K562 (cell line): ENCODE measurements around the gene HSPA1B. TPM values are rescaled to one million over a fixed set of nuclear protein-coding genes. Genes with fewer than 3 reads are reported as not detected.

Experiments
- ELF1 ChIP-seq: fragments of 200-800 bp; sonication (Bioruptor generic); IDR thresholded peaks from 2 replicates; pipeline ENCODE4 v1.6.1; 2016; ENCODE audit warnings: missing genetic modification characterization, missing compliant biosample characterization
- ELK1 ChIP-seq: sonication (generic); formaldehyde crosslinking; IDR thresholded peaks from 2 replicates; pipeline ENCODE4 v1.8.1; 2022; ENCODE audit warnings: missing genetic modification reagents
- GABPA ChIP-seq: fragments of 200-800 bp; sonication (Bioruptor generic); conservative IDR thresholded peaks from 2 replicates; pipeline ENCODE4 v1.6.1; 2016; ENCODE audit warnings: low read depth, missing genetic modification characterization, missing compliant biosample characterization
- GATAD2A ChIP-seq: fragments of 450-650 bp; IDR thresholded peaks from 2 replicates; pipeline ENCODE4 v1.6.1; 2017
- HMG20A ChIP-seq: fragments of 450-650 bp; formaldehyde crosslinking; conservative IDR thresholded peaks from 2 replicates; pipeline ENCODE4 v1.4.0; 2020; ENCODE audit warnings: mild to moderate bottlenecking, mixed read lengths
- HNRNPK ChIP-seq: fragments of 200-400 bp; formaldehyde crosslinking; IDR thresholded peaks from one replicate; pipeline ENCODE4 v1.6.1; 2018; ENCODE audit warnings: mild to moderate bottlenecking, low read depth, low read length; ENCODE audit not compliant: poor library complexity, severe bottlenecking
- IFI16 ChIP-seq: fragments of 250-450 bp; sonication (Bioruptor Pico); IDR thresholded peaks from 2 replicates; pipeline ENCODE4 v2.1.2; 2022; ENCODE audit warnings: mild to moderate bottlenecking, inconsistent platforms
- ILK ChIP-seq: fragments of 450-650 bp; IDR thresholded peaks from 2 replicates; pipeline ENCODE4 v1.6.1; 2016; ENCODE audit warnings: missing genetic modification characterization, low read depth, mild to moderate bottlenecking, missing compliant biosample characterization, moderate library complexity, borderline replicate concordance
- IRF2 ChIP-seq: sonication (generic); formaldehyde crosslinking; IDR thresholded peaks from 2 replicates; pipeline ENCODE4 v1.8.1; 2022; ENCODE audit warnings: mild to moderate bottlenecking, missing genetic modification reagents
- MLLT1 ChIP-seq, 2 experiments: fragments of 450-650 bp; IDR thresholded peaks; 2 replicates each; pipeline ENCODE4 v1.6.1; 2016
- PCBP1 ChIP-seq: fragments of 200-400 bp; formaldehyde crosslinking; IDR thresholded peaks from 2 replicates; pipeline ENCODE4 v1.6.1; 2018; ENCODE audit warnings: mild to moderate bottlenecking, low read depth, low read length; ENCODE audit not compliant: poor library complexity, severe bottlenecking
- PHB ChIP-seq: fragments of 250-450 bp; sonication (Bioruptor Pico); IDR thresholded peaks from 2 replicates; pipeline ENCODE4 v1.5.0; 2021
- POLR2H ChIP-seq: IDR thresholded peaks from 2 replicates; pipeline ENCODE4 v1.6.1; 2016; ENCODE audit warnings: missing genetic modification characterization, low read depth, mild to moderate bottlenecking, control low read depth, missing compliant biosample characterization, moderate library complexity
- SRSF3 ChIP-seq: fragments of 200-400 bp; formaldehyde crosslinking; IDR thresholded peaks from 2 replicates; pipeline ENCODE4 v1.6.1; 2016; ENCODE audit warnings: mild to moderate bottlenecking, low read length, moderate library complexity; ENCODE audit not compliant: insufficient read depth
- SRSF9 ChIP-seq: fragments of 200-400 bp; formaldehyde crosslinking; IDR thresholded peaks from 2 replicates; pipeline ENCODE4 v1.6.1; 2017; ENCODE audit warnings: low read depth, low read length, borderline replicate concordance
- TAF9B ChIP-seq: fragments of 450-650 bp; IDR thresholded peaks from 2 replicates; pipeline ENCODE4 v1.6.1; 2018; ENCODE audit warnings: mild to moderate bottlenecking; ENCODE audit not compliant: partially characterized antibody
- TAL1 ChIP-seq: fragments of 450-650 bp; IDR thresholded peaks from 2 replicates; pipeline ENCODE4 v1.6.1; 2016; ENCODE audit warnings: mild to moderate bottlenecking
- ZC3H4 ChIP-seq: sonication (generic); formaldehyde crosslinking; IDR thresholded peaks from 2 replicates; pipeline ENCODE4 v1.9.0; 2021; ENCODE audit warnings: missing genetic modification reagents, borderline replicate concordance
- ZFPM2 ChIP-seq: fragments of 250-450 bp; sonication (Bioruptor Pico); IDR thresholded peaks from 2 replicates; pipeline ENCODE4 v1.5.1; 2022; ENCODE audit warnings: mild to moderate bottlenecking
- ZNF175 ChIP-seq: fragments of 200-800 bp; sonication (Bioruptor generic); IDR thresholded peaks from 2 replicates; pipeline ENCODE4 v1.6.1; 2016; ENCODE audit warnings: low read depth, mild to moderate bottlenecking, missing genetic modification characterization, missing compliant biosample characterization
- ZNF354B ChIP-seq: fragments of 250-450 bp; sonication (Bioruptor Pico); IDR thresholded peaks from 2 replicates; pipeline ENCODE4 v1.4.0; 2020
- ZNF586 ChIP-seq: fragments of 450-650 bp; formaldehyde crosslinking; conservative IDR thresholded peaks from 2 replicates; pipeline ENCODE4 v1.4.0; 2020; ENCODE audit warnings: mild to moderate bottlenecking, moderate library complexity
- polyA plus RNA-seq, 8 experiments: library from polyadenylated mRNA; depleted of rRNA in 4 of 8; stranded (reverse) in 5 of 8; unstranded in 3 of 8; fragments of >200 nt; fragmentation: Nextera tagmentation in 2 of 8; fragmentation: Illumina TruSeq in 1 of 8; extraction: Ambion mirVana in 2 of 8; extraction: Trizol in 1 of 8; gene quantifications; 2 replicates each; pipeline versions ENCODE4 v1.2.1 to v1.2.3, GENCODE V29; 2011 to 2014; ENCODE audit warnings: inconsistent platforms in 1 of 8, missing spikeins in 1 of 8
- total RNA-seq, 7 experiments: library from RNA; depleted of rRNA in 6 of 7; stranded (reverse); fragments of >200 nt in 6 of 7; fragmentation: Illumina TruSeq in 2 of 7; extraction: Trizol in 2 of 7; gene quantifications; 2 replicates each; pipeline versions ENCODE4 v1.2.1 to v1.2.3, GENCODE V29; 2011 to 2021; ENCODE audit warnings: low replicate concordance in 1 of 7
- TF ChIP-seq, protein P1 (sequence below): fragments of 450-650 bp; formaldehyde crosslinking; IDR thresholded peaks from 2 replicates; pipeline ENCODE4 v1.4.0; 2022; ENCODE audit warnings: missing genetic modification characterization
- TF ChIP-seq, protein P2 (sequence below), 3 experiments: IDR thresholded peaks in 2 of 3; conservative IDR thresholded peaks in 1 of 3; 2 replicates each; pipeline ENCODE4 v1.5.1; 2011 to 2012; ENCODE audit warnings: low read length in 3 of 3, mild to moderate bottlenecking in 3 of 3, control low read depth in 2 of 3, improper control_type of control experiment in 1 of 3, inconsistent platforms in 1 of 3, low read depth in 1 of 3, mixed read lengths in 1 of 3, moderate library complexity in 1 of 3; ENCODE audit not compliant: insufficient read depth in 2 of 3

The HSPA1B gene
- total and polyA plus RNA-seq, 9 of the 15 experiments (the other 6 are each of a cell fraction or from before 2014, with no cell fraction given): 0.27 to 227 (median 51.2) TPM

DNA sequence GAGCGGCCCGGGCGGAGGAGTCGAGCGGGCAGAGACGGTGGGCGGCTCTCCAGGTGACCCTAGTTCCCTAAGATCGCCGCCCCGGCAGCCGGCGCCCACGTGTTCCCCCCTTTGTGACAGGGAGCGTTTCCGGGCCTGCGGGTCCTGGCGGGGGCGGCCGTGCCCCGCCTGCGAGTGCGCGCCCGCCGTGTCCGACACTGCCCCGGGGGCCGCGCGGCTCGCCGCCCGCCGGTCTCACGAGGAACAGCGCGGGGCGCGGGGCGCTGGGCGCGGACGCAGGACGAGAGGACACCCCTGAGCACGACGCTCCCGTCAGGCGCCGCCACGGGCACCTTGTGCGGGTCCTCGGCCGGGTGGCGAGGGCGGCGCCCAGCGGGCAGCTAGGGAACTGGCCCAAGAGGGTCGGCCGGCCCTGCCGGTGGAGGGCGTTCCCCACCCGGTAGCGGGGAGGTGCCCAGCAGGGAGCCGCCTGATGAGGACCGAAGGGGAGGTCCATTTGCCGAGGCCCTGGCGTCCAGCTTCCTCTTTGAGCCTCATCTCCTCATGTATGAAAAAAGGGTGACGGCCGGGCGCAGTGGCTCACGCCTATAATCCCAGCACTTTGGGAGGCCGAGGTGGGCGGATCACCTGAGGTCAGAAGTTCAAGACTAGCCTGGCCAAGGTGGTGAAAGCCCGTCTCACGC is 31.8 kb upstream of the HSPA1B start, which contains the start of gene VARS1 (continued):
- TF ChIP-seq ILK (tag) (no peak), SRSF9 (no peak), SRSF3 (no peak), GABPA (tag) (peak; percentile 92), TAF9B (no peak), ELK1 (CRISPR knock-in tag) (0 out of 2 replicates have a peak, but pooled peaks have one; percentile 79), POLR2H (tag) (no peak), HMG20A (CRISPR knock-in tag) (no peak), PHB (CRISPR knock-in tag) (no peak), PCBP1 (peak; percentile 74), ZFPM2 (CRISPR knock-in tag) (0 out of 2 replicates have a peak, but pooled peaks have one; percentile 93), ZNF175 (CRISPR knock-in tag) (peak; percentile 85), ZNF354B (CRISPR knock-in tag) (no peak), ZC3H4 (CRISPR knock-in tag) (no peak), IRF2 (CRISPR knock-in tag) (peak; percentile 88), IFI16 (CRISPR knock-in tag) (no peak), TAL1 (no peak), HNRNPK (peak; percentile 52), MLLT1 (IDR thresholded peaks at IDR 0.05) (peak; percentile 72 to 80), ELF1 (tag) (peak; percentile 98), GATAD2A (peak; percentile 72), ZNF586 (no peak)
- TF ChIP-seq, protein P1, sequence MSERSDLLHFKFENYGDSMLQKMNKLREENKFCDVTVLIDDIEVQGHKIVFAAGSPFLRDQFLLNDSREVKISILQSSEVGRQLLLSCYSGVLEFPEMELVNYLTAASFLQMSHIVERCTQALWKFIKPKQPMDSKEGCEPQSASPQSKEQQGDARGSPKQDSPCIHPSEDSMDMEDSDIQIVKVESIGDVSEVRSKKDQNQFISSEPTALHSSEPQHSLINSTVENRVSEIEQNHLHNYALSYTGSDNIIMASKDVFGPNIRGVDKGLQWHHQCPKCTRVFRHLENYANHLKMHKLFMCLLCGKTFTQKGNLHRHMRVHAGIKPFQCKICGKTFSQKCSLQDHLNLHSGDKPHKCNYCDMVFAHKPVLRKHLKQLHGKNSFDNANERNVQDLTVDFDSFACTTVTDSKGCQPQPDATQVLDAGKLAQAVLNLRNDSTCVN (CRISPR knock-in tag): no peak; the same call in 1 of the 2 replicates
- TF ChIP-seq, protein P2, sequence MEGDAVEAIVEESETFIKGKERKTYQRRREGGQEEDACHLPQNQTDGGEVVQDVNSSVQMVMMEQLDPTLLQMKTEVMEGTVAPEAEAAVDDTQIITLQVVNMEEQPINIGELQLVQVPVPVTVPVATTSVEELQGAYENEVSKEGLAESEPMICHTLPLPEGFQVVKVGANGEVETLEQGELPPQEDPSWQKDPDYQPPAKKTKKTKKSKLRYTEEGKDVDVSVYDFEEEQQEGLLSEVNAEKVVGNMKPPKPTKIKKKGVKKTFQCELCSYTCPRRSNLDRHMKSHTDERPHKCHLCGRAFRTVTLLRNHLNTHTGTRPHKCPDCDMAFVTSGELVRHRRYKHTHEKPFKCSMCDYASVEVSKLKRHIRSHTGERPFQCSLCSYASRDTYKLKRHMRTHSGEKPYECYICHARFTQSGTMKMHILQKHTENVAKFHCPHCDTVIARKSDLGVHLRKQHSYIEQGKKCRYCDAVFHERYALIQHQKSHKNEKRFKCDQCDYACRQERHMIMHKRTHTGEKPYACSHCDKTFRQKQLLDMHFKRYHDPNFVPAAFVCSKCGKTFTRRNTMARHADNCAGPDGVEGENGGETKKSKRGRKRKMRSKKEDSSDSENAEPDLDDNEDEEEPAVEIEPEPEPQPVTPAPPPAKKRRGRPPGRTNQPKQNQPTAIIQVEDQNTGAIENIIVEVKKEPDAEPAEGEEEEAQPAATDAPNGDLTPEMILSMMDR (IDR thresholded peaks at IDR 0.05 in 2 of 3, conservative IDR thresholded peaks at IDR 0.05 in 1 of 3; ENCODE audit: insufficient read depth in 2 of 3, low read depth in 1 of 3, low read length in 3 of 3): peak; percentile 99 to 100 (median 100)
